Muscle of leg (tissue), 11 donors: ENCODE data around the gene CLTCL1. TPM values are rescaled to one million over a fixed set of nuclear protein-coding genes. Genes with fewer than 3 reads are reported as not detected.

ENCODE experiments used
- DNase-seq: peaks from one replicate; pipeline ENCODE4 v3.0.0; 2013
- H3K27ac ChIP-seq: one replicate; pipeline ENCODE4 v1.5.1; 2013; ENCODE audit warnings: mild to moderate bottlenecking, low read length, control low read depth
- H3K27me3 ChIP-seq: one replicate; pipeline ENCODE4 v1.6.1; 2013; ENCODE audit warnings: low read length; ENCODE audit not compliant: control insufficient read depth, insufficient read depth
- H3K36me3 ChIP-seq: one replicate; pipeline ENCODE4 v1.6.1; 2013; ENCODE audit warnings: low read length; ENCODE audit not compliant: control insufficient read depth, insufficient read depth
- H3K4me1 ChIP-seq: one replicate; pipeline ENCODE4 v1.6.1; 2013; ENCODE audit warnings: low read length; ENCODE audit not compliant: control insufficient read depth, insufficient read depth
- H3K4me3 ChIP-seq: one replicate; pipeline ENCODE4 v1.5.1; 2013; ENCODE audit warnings: low read length, control low read depth
- H3K9me3 ChIP-seq: replicated peaks from 2 replicates; pipeline ENCODE4 v1.6.1; 2013; ENCODE audit warnings: low read depth, low read length; ENCODE audit not compliant: control insufficient read depth
- WGBS: methylation state at CpG from one replicate; pipeline ENCODE4 v1.1.5; 2013; ENCODE audit warnings: missing lambda C conversion rate; ENCODE audit not compliant: insufficient coverage; 5-methylcytosine and 5-hydroxymethylcytosine counted together
- polyA plus RNA-seq, 8 donors: library from polyadenylated mRNA; unstranded; fragments of 120-200 nt; gene quantifications; one replicate each; pipeline versions ENCODE4 v1.2.1 to v1.2.3, GENCODE V29; 2013; ENCODE audit warnings: inconsistent platforms in 1 of 8, low replicate concordance in 1 of 8; ENCODE audit not compliant: insufficient read length in 8 of 8, insufficient read depth in 1 of 8
- total RNA-seq: library from RNA; stranded (reverse); fragments of 120-200 nt; gene quantifications from one replicate; pipeline ENCODE4 v1.2.4, GENCODE V29; 2013

The CLTCL1 gene
- total and polyA plus RNA-seq, 9 donors, result 11.9 to 23.4 (median 19.1) TPM

- no peak overlapping the region for H3K27ac ChIP-seq
- DNase-seq, result no peak
- no peaks in the 10 kb centered on the region for H3K36me3 ChIP-seq
- no peak overlapping the region for H3K4me3 ChIP-seq
- no peaks in the 10 kb centered on the region for H3K9me3 ChIP-seq
- 54% methylated on average over 10 of the region's 10 CpGs for WGBS
- H3K4me1 ChIP-seq, result no peaks in the 10 kb centered on the region
- H3K27me3 ChIP-seq, result peaks cover 65% of the 10 kb centered on the region
Observed at GRCh38 chr22:19151329-19152191, 140.0 kb downstream of the CLTCL1 start.

- WGBS, result 6% methylated on average over 63 of the region's 68 CpGs
- Histone ChIP-seq H3K27ac (no peak overlapping the region), H3K27me3 (peaks cover 68% of the 10 kb centered on the region), H3K4me3 (no peak overlapping the region), H3K4me1 (no peaks in the 10 kb centered on the region), H3K9me3 (no peaks in the 10 kb centered on the region), H3K36me3 (no peaks in the 10 kb centered on the region)
- no peak for DNase-seq
Observed at GRCh38 chr22:19150482-19151328, 140.8 kb downstream of the CLTCL1 start.

- Histone ChIP-seq H3K27me3 (peaks cover 66% of the 10 kb centered on the region), H3K36me3 (no peaks in the 10 kb centered on the region), H3K4me1 (no peaks in the 10 kb centered on the region), H3K4me3 (no peak within 1 kb of the TSS), H3K27ac (no peak within 1 kb of the TSS), H3K9me3 (no peaks in the 10 kb centered on the region)
- WGBS, result under 1% methylated on average over 59 of the region's 59 CpGs
- no peak for DNase-seq
Observed at GRCh38 chr22:19149991-19150390, 141.5 kb downstream of the CLTCL1 start, which contains the start of gene GSC2. TSS of gene GSC2 (minus strand) at chr22:19150292. CDS start at chr22:19150283, 9 bp downstream.

GRCh38 chr22:19149047-19149883 lies 142.3 kb downstream of the CLTCL1 start:
- H3K27ac ChIP-seq, result no peak overlapping the region
- H3K4me3 ChIP-seq, result no peak overlapping the region
- peaks cover 66% of the 10 kb centered on the region for H3K27me3 ChIP-seq
- no peaks in the 10 kb centered on the region for H3K4me1 ChIP-seq
- 1% methylated on average over 91 of the region's 92 CpGs for WGBS
- DNase-seq, result no peak
- no peaks in the 10 kb centered on the region for H3K36me3 ChIP-seq
- no peaks in the 10 kb centered on the region for H3K9me3 ChIP-seq

- Histone ChIP-seq H3K4me3 (no peak overlapping the region), H3K36me3 (no peaks in the 10 kb centered on the region), H3K27ac (no peak overlapping the region), H3K4me1 (peaks cover 7% of the 10 kb centered on the region), H3K27me3 (peaks cover 64% of the 10 kb centered on the region), H3K9me3 (no peaks in the 10 kb centered on the region)
- WGBS, result 12% methylated on average over 9 of the region's 33 CpGs
- no peak for DNase-seq
Observed at GRCh38 chr22:19148417-19149046, 143.0 kb downstream of the CLTCL1 start.

GRCh38 chr22:19147195-19147780 lies 144.2 kb downstream of the CLTCL1 start:
- H3K4me1 ChIP-seq, result peaks cover 11% of the 10 kb centered on the region
- no peak overlapping the region for H3K27ac ChIP-seq
- WGBS, result 18% methylated on average over 9 of the region's 9 CpGs
- no peaks in the 10 kb centered on the region for H3K9me3 ChIP-seq
- H3K4me3 ChIP-seq, result no peak overlapping the region
- peaks cover 4% of the 10 kb centered on the region for H3K36me3 ChIP-seq
- DNase-seq, result no peak
- peaks cover 53% of the 10 kb centered on the region for H3K27me3 ChIP-seq

GRCh38 chr22:19146215-19146968 lies 145.1 kb downstream of the CLTCL1 start:
- no peak overlapping the region for H3K4me3 ChIP-seq
- WGBS, result 68% methylated on average over 7 of the region's 11 CpGs
- DNase-seq, result no peak
- H3K9me3 ChIP-seq, result no peaks in the 10 kb centered on the region
- peaks cover 44% of the 10 kb centered on the region for H3K27me3 ChIP-seq
- peaks cover 11% of the 10 kb centered on the region for H3K4me1 ChIP-seq
- H3K27ac ChIP-seq, result no peak overlapping the region
- peaks cover 12% of the 10 kb centered on the region for H3K36me3 ChIP-seq

GRCh38 chr22:19143967-19144400 lies 147.5 kb downstream of the CLTCL1 start:
- WGBS, result under 1% methylated on average over 13 of the region's 17 CpGs
- peaks cover 28% of the 10 kb centered on the region for H3K27me3 ChIP-seq

More at GRCh38 chr22:19143967-19144400, 147.5 kb downstream of the CLTCL1 start:
- no peaks in the 10 kb centered on the region for H3K9me3 ChIP-seq
- H3K27ac ChIP-seq, result peak overlapping the region; percentile 36
- peak overlapping the region; percentile 67 for H3K4me3 ChIP-seq
- peaks cover 11% of the 10 kb centered on the region for H3K4me1 ChIP-seq
- H3K36me3 ChIP-seq, result peaks cover 36% of the 10 kb centered on the region
- DNase-seq, result no peak
